ENCODE data around the gene MBD2. TPM values are rescaled to one million over a fixed set of nuclear protein-coding genes. Genes with fewer than 3 reads are reported as not detected.
A peak's percentile ranks its signal among the peaks of the same experiment; 100 is the strongest.

The MBD2 gene
- total RNA-seq, 2 experiments from 2014 or later: 101 to 102 TPM

GRCh38 chr18:54169431-54170403, 54.8 kb downstream of the MBD2 start:
- CTCF ChIA-PET: no interaction called here
- no peaks in the 10 kb centered on the region for H3K27me3 Mint-ChIP-seq
- H3K4me1 Mint-ChIP-seq (ENCODE audit: low read depth): peaks cover 20% of the 10 kb centered on the region
- DNase-seq (no peak), ATAC-seq (no peak)
- H3K36me3 Mint-ChIP-seq (ENCODE audit: low read depth): peaks cover 10% of the 10 kb centered on the region
- POLR2A ChIA-PET: interaction anchor here (0.7 kb wide), 1 partner anchor 8 kb away, joined by 3 read pairs; no protein-coding TSS in a partner anchor
- H3K4me3 Mint-ChIP-seq: no peak overlapping the region
- no peak for TF ChIP-seq CTCF (IDR thresholded peaks at IDR 0.05)
- no peaks in the 10 kb centered on the region for H3K9me3 Mint-ChIP-seq
- H3K27ac Mint-ChIP-seq: no peak overlapping the region
- intact Hi-C loops (cut with micrococcal nuclease): loop anchor here (5.0 to 10.0 kb wide), 2 partner anchors 43 to 185 kb away; partner anchors contain the start of genes C18orf54 and STARD6

GRCh38 chr18:54165450-54165849, 59.0 kb downstream of the MBD2 start:
- no peak overlapping the region for H3K27ac Mint-ChIP-seq
- CTCF ChIA-PET: interaction anchor here (1.0 to 1.2 kb wide), 2 partner anchors 8 to 46 kb away, joined by 3 read pairs; no protein-coding TSS in a partner anchor

GRCh38 chr18:54163453-54163852, 61.0 kb downstream of the MBD2 start:
- POLR2A ChIA-PET: no interaction called here
- no peak for TF ChIP-seq CTCF (IDR thresholded peaks at IDR 0.05)
- H3K27me3 Mint-ChIP-seq: no peaks in the 10 kb centered on the region
- peaks cover 50% of the 10 kb centered on the region for H3K36me3 Mint-ChIP-seq (ENCODE audit: low read depth)
- H3K4me1 Mint-ChIP-seq (ENCODE audit: low read depth): peaks cover 9% of the 10 kb centered on the region
- H3K27ac Mint-ChIP-seq: peak overlapping the region; percentile 64
- CTCF ChIA-PET: no interaction called here
- intact Hi-C loops (cut with micrococcal nuclease): no loop called here
- H3K4me3 Mint-ChIP-seq: no peak overlapping the region
- ATAC-seq: peak; percentile 55
- H3K9me3 Mint-ChIP-seq: no peaks in the 10 kb centered on the region
- DNase-seq: no peak

More at GRCh38 chr18:54165450-54165849, 59.0 kb downstream of the MBD2 start:
- H3K9me3 Mint-ChIP-seq: no peaks in the 10 kb centered on the region
- no peaks in the 10 kb centered on the region for H3K27me3 Mint-ChIP-seq
- intact Hi-C loops (cut with micrococcal nuclease): no loop called here
- H3K36me3 Mint-ChIP-seq (ENCODE audit: low read depth): peaks cover 33% of the 10 kb centered on the region
- DNase-seq (no peak), ATAC-seq (no peak)
- POLR2A ChIA-PET: no interaction called here
- H3K4me1 Mint-ChIP-seq (ENCODE audit: low read depth): peaks cover 12% of the 10 kb centered on the region
- no peak for TF ChIP-seq CTCF (IDR thresholded peaks at IDR 0.05)
- no peak overlapping the region for H3K4me3 Mint-ChIP-seq

- ATAC-seq (no peak), DNase-seq (no peak)
- Mint-ChIP-seq H3K27ac (no peak overlapping the region), H3K9me3 (no peaks in the 10 kb centered on the region), H3K4me1 (ENCODE audit: low read depth) (peaks cover 9% of the 10 kb centered on the region), H3K4me3 (no peak overlapping the region), H3K27me3 (no peaks in the 10 kb centered on the region), H3K36me3 (ENCODE audit: low read depth) (peaks cover 60% of the 10 kb centered on the region)
- TF ChIP-seq CTCF (IDR thresholded peaks at IDR 0.05): no peak
- intact Hi-C loops (cut with micrococcal nuclease): no loop called here
- ChIA-PET POLR2A (no interaction called here), CTCF (interaction anchor here (1.3 kb wide), 1 partner anchor 11 kb away, joined by 3 read pairs; no protein-coding TSS in a partner anchor)
These were observed 62.0 kb downstream of the MBD2 start for GRCh38 chr18:54162431-54162830.

GRCh38 chr18:54161267-54161666, 63.2 kb downstream of the MBD2 start:
- peaks cover 9% of the 10 kb centered on the region for H3K4me1 Mint-ChIP-seq (ENCODE audit: low read depth)
- no peak overlapping the region for H3K4me3 Mint-ChIP-seq
- no peaks in the 10 kb centered on the region for H3K27me3 Mint-ChIP-seq
- ChIA-PET POLR2A (no interaction called here), CTCF (interaction anchor here (1.3 kb wide), 1 partner anchor 10 kb away, joined by 3 read pairs; no protein-coding TSS in a partner anchor)
- no peak for TF ChIP-seq CTCF (IDR thresholded peaks at IDR 0.05)
- intact Hi-C loops (cut with micrococcal nuclease): no loop called here
- ATAC-seq (no peak), DNase-seq (no peak)
- H3K9me3 Mint-ChIP-seq: no peaks in the 10 kb centered on the region
- peaks cover 61% of the 10 kb centered on the region for H3K36me3 Mint-ChIP-seq (ENCODE audit: low read depth)
- H3K27ac Mint-ChIP-seq: no peak overlapping the region
